Right atrium auricular region (tissue), 2 donors: Measurements from ENCODE around the gene C16orf92. TPM values are rescaled to one million over a fixed set of nuclear protein-coding genes. Genes with fewer than 3 reads are reported as not detected.

ENCODE experiments used
- DNase-seq: peaks from one replicate; pipeline ENCODE4 v3.0.0-alpha.2; 2019; ENCODE audit warnings: low spot score
- H3K27ac ChIP-seq, 2 donors: fragments of 200-600 bp; sonication (generic); 1 replicate in 1 of 2; 2 replicates in 1 of 2; pipeline ENCODE4 v1.5.1; 2016 to 2019
- H3K27me3 ChIP-seq, 2 donors: fragments of 200-600 bp; sonication (generic); one replicate each; pipeline versions ENCODE4 v1.5.1 to v1.6.0; 2017 to 2019
- H3K36me3 ChIP-seq: fragments of 200-600 bp; sonication (generic); one replicate; pipeline ENCODE4 v1.5.1; 2016
- H3K4me1 ChIP-seq, 2 donors: fragments of 200-600 bp; sonication (generic); one replicate each; pipeline versions ENCODE4 v1.5.1 to v1.6.0; 2017 to 2019
- H3K4me3 ChIP-seq, 2 donors: fragments of 200-600 bp; sonication (generic); 1 replicate in 1 of 2; 2 replicates in 1 of 2; pipeline ENCODE4 v1.5.1; 2017 to 2019; ENCODE audit warnings: mild to moderate bottlenecking in 1 of 2, moderate library complexity in 1 of 2
- H3K9me3 ChIP-seq, 2 donors: fragments of 200-600 bp; sonication (generic); one replicate each; pipeline ENCODE4 v1.5.1; 2019
- total RNA-seq, 2 donors: library from RNA; depleted of rRNA; stranded (reverse); fragments of >200 nt; gene quantifications; one replicate each; pipeline ENCODE4 v1.1.0, GENCODE V29; 2016
- TF ChIP-seq, protein P1 (sequence below), 2 donors: fragments of 200-600 bp; sonication (generic); IDR thresholded peaks; one replicate each; pipeline ENCODE4 v1.5.1; 2019; ENCODE audit warnings: antibody characterized with exemption in 2 of 2

The C16orf92 gene
- total RNA-seq, 2 donors from 2014 or later: not detected

DNA sequence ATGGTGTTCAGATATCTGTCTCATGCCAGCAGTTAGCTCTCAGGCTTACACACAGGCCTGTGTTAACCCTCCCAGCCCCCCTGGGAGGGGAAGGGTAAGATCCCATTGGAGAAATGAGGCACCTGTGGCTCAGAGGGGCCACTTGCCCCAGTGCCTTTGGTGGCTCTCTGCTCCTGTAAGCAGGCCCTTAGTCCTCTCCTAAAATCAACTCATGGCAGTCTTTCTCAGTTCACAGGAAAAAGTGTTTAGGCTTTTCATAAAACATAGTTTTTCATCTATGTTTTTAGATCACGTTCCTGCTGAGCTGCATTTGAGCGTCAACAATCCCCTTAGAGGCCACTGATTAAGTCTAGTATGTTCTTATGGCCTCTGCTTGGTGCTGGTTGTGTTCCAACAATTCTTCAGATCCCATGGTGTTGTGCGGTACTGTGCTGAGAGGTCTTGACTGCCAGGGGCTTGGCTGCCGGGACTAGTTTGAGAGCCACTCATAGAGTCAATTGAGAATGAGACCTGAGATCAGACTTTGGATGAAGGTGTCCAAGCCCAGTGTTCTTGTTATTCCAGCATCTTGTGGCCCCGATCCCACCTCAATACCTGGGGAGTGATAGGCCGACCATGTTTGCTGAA is 38.7 kb upstream of the C16orf92 start:
- H3K4me3 ChIP-seq: no peak overlapping the region
- no peak for DNase-seq
- TF ChIP-seq, protein P1, sequence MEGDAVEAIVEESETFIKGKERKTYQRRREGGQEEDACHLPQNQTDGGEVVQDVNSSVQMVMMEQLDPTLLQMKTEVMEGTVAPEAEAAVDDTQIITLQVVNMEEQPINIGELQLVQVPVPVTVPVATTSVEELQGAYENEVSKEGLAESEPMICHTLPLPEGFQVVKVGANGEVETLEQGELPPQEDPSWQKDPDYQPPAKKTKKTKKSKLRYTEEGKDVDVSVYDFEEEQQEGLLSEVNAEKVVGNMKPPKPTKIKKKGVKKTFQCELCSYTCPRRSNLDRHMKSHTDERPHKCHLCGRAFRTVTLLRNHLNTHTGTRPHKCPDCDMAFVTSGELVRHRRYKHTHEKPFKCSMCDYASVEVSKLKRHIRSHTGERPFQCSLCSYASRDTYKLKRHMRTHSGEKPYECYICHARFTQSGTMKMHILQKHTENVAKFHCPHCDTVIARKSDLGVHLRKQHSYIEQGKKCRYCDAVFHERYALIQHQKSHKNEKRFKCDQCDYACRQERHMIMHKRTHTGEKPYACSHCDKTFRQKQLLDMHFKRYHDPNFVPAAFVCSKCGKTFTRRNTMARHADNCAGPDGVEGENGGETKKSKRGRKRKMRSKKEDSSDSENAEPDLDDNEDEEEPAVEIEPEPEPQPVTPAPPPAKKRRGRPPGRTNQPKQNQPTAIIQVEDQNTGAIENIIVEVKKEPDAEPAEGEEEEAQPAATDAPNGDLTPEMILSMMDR (IDR thresholded peaks at IDR 0.05): no peak
- no peaks in the 10 kb centered on the region for H3K27me3 ChIP-seq
- H3K27ac ChIP-seq: no peak overlapping the region
- H3K9me3 ChIP-seq: no peaks in the 10 kb centered on the region
- no peaks in the 10 kb centered on the region for H3K4me1 ChIP-seq
- H3K36me3 ChIP-seq: peaks cover 100% of the 10 kb centered on the region

DNA sequence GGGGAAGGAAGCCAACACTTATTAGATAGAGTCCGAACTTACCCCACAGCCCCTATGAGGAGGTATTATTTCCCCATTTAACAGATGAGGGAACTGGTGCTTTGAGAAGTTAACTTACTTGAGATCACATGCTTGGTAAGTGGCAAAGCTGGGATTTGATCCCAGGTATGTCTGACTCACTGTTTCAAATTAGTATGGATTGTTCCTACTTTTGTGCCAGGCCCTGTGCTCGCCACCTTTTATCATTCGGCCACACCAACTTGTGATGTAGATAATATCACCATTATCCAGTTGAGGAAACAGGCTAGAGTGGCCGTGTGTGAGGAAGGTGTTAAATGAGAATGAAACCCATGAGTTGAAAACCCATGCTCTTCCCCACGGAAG is 38.2 kb upstream of the C16orf92 start:
- no peaks in the 10 kb centered on the region for H3K27me3 ChIP-seq
- no peaks in the 10 kb centered on the region for H3K4me1 ChIP-seq
- peaks cover 100% of the 10 kb centered on the region for H3K36me3 ChIP-seq
- no peak for DNase-seq
- TF ChIP-seq, protein P1 (IDR thresholded peaks at IDR 0.05): no peak
- H3K9me3 ChIP-seq: no peaks in the 10 kb centered on the region
- no peak overlapping the region for H3K27ac ChIP-seq
- no peak overlapping the region for H3K4me3 ChIP-seq

DNA sequence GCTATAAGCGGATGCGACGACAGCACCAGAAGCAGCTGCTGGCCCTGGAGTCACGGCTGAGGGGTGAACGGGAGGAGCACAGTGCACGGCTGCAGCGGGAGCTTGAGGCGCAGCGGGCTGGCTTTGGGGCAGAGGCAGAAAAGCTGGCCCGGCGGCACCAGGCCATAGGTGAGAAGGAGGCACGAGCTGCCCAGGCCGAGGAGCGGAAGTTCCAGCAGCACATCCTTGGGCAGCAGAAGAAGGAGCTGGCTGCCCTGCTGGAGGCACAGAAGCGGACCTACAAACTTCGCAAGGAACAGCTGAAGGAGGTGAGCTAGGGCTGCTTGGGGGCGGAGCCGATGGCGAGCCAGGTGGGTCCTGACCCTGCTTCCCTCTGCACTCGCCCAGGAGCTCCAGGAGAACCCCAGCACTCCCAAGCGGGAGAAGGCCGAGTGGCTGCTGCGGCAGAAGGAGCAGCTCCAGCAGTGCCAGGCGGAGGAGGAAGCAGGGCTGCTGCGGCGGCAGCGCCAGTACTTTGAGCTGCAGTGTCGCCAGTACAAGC is 37.7 kb upstream of the C16orf92 start:
- Histone ChIP-seq H3K9me3 (no peaks in the 10 kb centered on the region), H3K27ac (no peak overlapping the region), H3K4me3 (no peak overlapping the region), H3K27me3 (no peaks in the 10 kb centered on the region), H3K4me1 (no peaks in the 10 kb centered on the region), H3K36me3 (peaks cover 95% of the 10 kb centered on the region)
- TF ChIP-seq, protein P1 (IDR thresholded peaks at IDR 0.05): no peak
- no peak for DNase-seq

DNA sequence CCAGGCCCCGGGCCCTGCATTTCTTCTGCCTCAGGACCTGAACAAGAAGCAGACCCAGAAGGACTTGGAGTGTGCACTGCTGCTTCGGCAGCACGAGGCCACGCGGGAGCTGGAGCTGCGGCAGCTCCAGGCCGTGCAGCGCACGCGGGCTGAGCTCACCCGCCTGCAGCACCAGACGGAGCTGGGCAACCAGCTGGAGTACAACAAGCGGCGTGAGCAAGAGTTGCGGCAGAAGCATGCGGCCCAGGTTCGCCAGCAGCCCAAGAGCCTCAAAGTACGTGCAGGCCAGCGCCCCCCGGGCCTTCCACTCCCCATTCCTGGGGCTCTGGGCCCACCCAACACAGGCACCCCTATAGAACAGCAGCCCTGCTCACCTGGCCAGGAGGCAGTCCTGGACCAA is 36.8 kb upstream of the C16orf92 start:
- no peak for DNase-seq
- Histone ChIP-seq H3K4me1 (no peaks in the 10 kb centered on the region), H3K9me3 (no peaks in the 10 kb centered on the region), H3K4me3 (no peak overlapping the region), H3K27me3 (no peaks in the 10 kb centered on the region), H3K36me3 (peaks cover 95% of the 10 kb centered on the region), H3K27ac (no peak overlapping the region)
- TF ChIP-seq, protein P1 (IDR thresholded peaks at IDR 0.05): no peak

DNA sequence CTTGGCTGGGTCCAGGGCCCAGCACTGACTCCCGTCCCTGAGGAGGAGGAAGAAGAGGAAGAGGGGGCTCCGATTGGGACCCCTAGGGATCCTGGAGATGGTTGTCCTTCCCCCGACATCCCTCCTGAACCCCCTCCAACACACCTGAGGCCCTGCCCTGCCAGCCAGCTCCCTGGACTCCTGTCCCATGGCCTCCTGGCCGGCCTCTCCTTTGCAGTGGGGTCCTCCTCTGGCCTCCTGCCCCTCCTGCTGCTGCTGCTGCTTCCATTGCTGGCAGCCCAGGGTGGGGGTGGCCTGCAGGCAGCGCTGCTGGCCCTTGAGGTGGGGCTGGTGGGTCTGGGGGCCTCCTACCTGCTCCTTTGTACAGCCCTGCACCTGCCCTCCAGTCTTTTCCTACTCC is 36.1 kb upstream of the C16orf92 start:
- TF ChIP-seq, protein P1 (IDR thresholded peaks at IDR 0.05): no peak
- Histone ChIP-seq H3K27ac (no peak overlapping the region), H3K36me3 (peaks cover 95% of the 10 kb centered on the region), H3K27me3 (no peaks in the 10 kb centered on the region), H3K4me3 (no peak overlapping the region), H3K4me1 (no peaks in the 10 kb centered on the region), H3K9me3 (no peaks in the 10 kb centered on the region)
- no peak for DNase-seq
